GM19467 (cell line): ENCODE data around the gene MTRF1.
"Not testable (repeated sequence)": the region's sequence is repeated elsewhere in the genome, so short reads cannot be mapped to it uniquely, and the experiment has no call there.

Source experiments
- ATAC-seq: cut with Tn5 transposase; IDR thresholded peaks from one replicate; pipeline ENCODE4 v1.9.1; 2021; ENCODE audit warnings: mild to moderate bottlenecking, moderate library complexity; ENCODE audit not compliant: unreplicated experiment

Gene MTRF1

GRCh38 chr13:41178040-41178439, 85.3 kb downstream of the MTRF1 start:
- no peak for ATAC-seq

GRCh38 chr13:41177616-41178015, 85.8 kb downstream of the MTRF1 start:
- no peak for ATAC-seq

GRCh38 chr13:41175576-41175975, 87.8 kb downstream of the MTRF1 start:
- ATAC-seq, result not testable (repeated sequence)
